GM12878 (cell line): ENCODE data around the gene GMNN. TPM values are rescaled to one million over a fixed set of nuclear protein-coding genes. Genes with fewer than 3 reads are reported as not detected.

ENCODE experiments used
- ATAC-seq: fragments of 200-7000 bp; cut with Tn5 transposase; 3 replicates; pipeline ENCODE4 v1.9.1; 2020; ENCODE audit warnings: mild to moderate bottlenecking, moderate library complexity
- BruUV-seq: library from RNA; stranded (reverse); fragments of 400-500 nt; replicated peaks from 2 replicates; lab custom pipeline; 2021; lab: Mats Ljungman, UMichigan
- CTCF ChIA-PET: fragments of 300-600 bp; sonication (Branson Sonifier 250); formaldehyde crosslinking; extraction: SDS; loops from one replicate; lab custom pipeline; 2021; ENCODE audit warnings: inconsistent platforms; lab: Yijun Ruan, JAX
- POLR2A ChIA-PET: fragments of 350-600 bp; formaldehyde crosslinking; extraction: SDS; loops from one replicate; lab custom pipeline; 2021; ENCODE audit warnings: inconsistent platforms; lab: Charles Lee
- RAD21 ChIA-PET: fragments of 300-600 bp; sonication (Branson Sonifier 250); formaldehyde crosslinking; loops from one replicate; lab custom pipeline; 2023; ENCODE audit warnings: antibody characterized with exemption; ENCODE audit not compliant: unreplicated experiment; lab: Charles Lee
- SMC1A ChIA-PET: fragments of 300-600 bp; sonication (Branson Sonifier 250); formaldehyde crosslinking; loops from one replicate; lab custom pipeline; 2023; ENCODE audit not compliant: unreplicated experiment, uncharacterized antibody; lab: Charles Lee
- DNase-seq: peaks from one replicate; pipeline ENCODE4 v3.0.0-alpha.2; 2011; ENCODE audit warnings: low read depth, low spot score
- FAIRE-seq: peaks from 3 replicates; lab custom pipeline; 2011; peaks lifted over from hg19 to GRCh38; lab: Jason Lieb, UNC
- H2AFZ ChIP-seq: 2 replicates; pipeline ENCODE4 v1.6.0; 2011; ENCODE audit warnings: low read depth, low read length, control low read depth; ENCODE audit not compliant: control insufficient read depth
- H3K27ac ChIP-seq: 2 replicates; pipeline ENCODE4 v1.5.1; 2011; ENCODE audit warnings: control low read depth; ENCODE audit not compliant: control insufficient read depth, insufficient read depth
- H3K27me3 ChIP-seq, 2 experiments: replicated peaks in 1 of 2; 2 replicates each; pipeline versions ENCODE4 v1.6.0 to v1.6.1; 2011; ENCODE audit warnings: low read length in 1 of 2; ENCODE audit not compliant: control insufficient read depth in 2 of 2, insufficient read depth in 2 of 2
- H3K36me3 ChIP-seq, 2 experiments: 2 replicates each; pipeline ENCODE4 v1.5.1; 2011; ENCODE audit warnings: low read length in 1 of 2; ENCODE audit not compliant: control insufficient read depth in 2 of 2, insufficient read depth in 2 of 2
- H3K4me1 ChIP-seq: 2 replicates; pipeline ENCODE4 v1.6.1; 2011; ENCODE audit warnings: mild to moderate bottlenecking, low read length, moderate library complexity, mixed read lengths; ENCODE audit not compliant: control insufficient read depth, insufficient read depth
- H3K4me2 ChIP-seq: 2 replicates; pipeline ENCODE4 v1.6.0; 2011; ENCODE audit warnings: control low read depth; ENCODE audit not compliant: control insufficient read depth, insufficient read depth
- H3K4me3 ChIP-seq: fragments of 200-600 bp; sonication (generic); 2 replicates; pipeline ENCODE4 v1.5.1; 2016
- H3K79me2 ChIP-seq: 2 replicates; pipeline ENCODE4 v1.6.0; 2011; ENCODE audit warnings: low read length; ENCODE audit not compliant: control insufficient read depth, insufficient read depth
- H3K9ac ChIP-seq: 2 replicates; pipeline ENCODE4 v1.8.0; 2011; ENCODE audit warnings: low read length, control low read depth, mixed read lengths; ENCODE audit not compliant: control insufficient read depth, insufficient read depth
- H3K9me3 ChIP-seq: replicated peaks from 3 replicates; pipeline ENCODE4 v1.5.1; 2011; ENCODE audit warnings: mild to moderate bottlenecking, low read length; ENCODE audit not compliant: control insufficient read depth, insufficient read depth
- H4K20me1 ChIP-seq: 2 replicates; pipeline ENCODE4 v1.6.0; 2011; ENCODE audit not compliant: control insufficient read depth, insufficient read depth
- KLF5 ChIP-seq: fragments of 450-650 bp; IDR thresholded peaks from 2 replicates; pipeline ENCODE4 v1.6.1; 2014; ENCODE audit warnings: mild to moderate bottlenecking; ENCODE audit not compliant: partially characterized antibody
- NFYA ChIP-seq: IDR thresholded peaks from 2 replicates; pipeline ENCODE4 v1.6.1; 2011; ENCODE audit warnings: low read depth, mild to moderate bottlenecking, low read length, improper control_type of control experiment, borderline replicate concordance
- POLR2AphosphoS5 ChIP-seq: IDR thresholded peaks from 2 replicates; pipeline ENCODE4 v1.6.1; 2011; ENCODE audit warnings: mild to moderate bottlenecking, low read length, inconsistent platforms
- RAD51 ChIP-seq: fragments of 450-650 bp; IDR thresholded peaks from 2 replicates; pipeline ENCODE4 v1.6.1; 2016; ENCODE audit warnings: moderate library complexity, mild to moderate bottlenecking, inconsistent platforms
- RELB ChIP-seq: fragments of 450-650 bp; IDR thresholded peaks from 2 replicates; pipeline ENCODE4 v1.6.1; 2017; ENCODE audit warnings: low read depth, mild to moderate bottlenecking, moderate library complexity
- ZNF622 ChIP-seq: fragments of 450-650 bp; IDR thresholded peaks from 2 replicates; pipeline ENCODE4 v1.6.1; 2017; ENCODE audit warnings: mild to moderate bottlenecking, inconsistent platforms
- ZSCAN29 ChIP-seq: fragments of 450-650 bp; IDR thresholded peaks from 2 replicates; pipeline ENCODE4 v1.6.1; 2017; ENCODE audit warnings: mild to moderate bottlenecking, moderate library complexity
- ZZZ3 ChIP-seq: IDR thresholded peaks from 2 replicates; pipeline ENCODE4 v1.6.1; 2011; ENCODE audit warnings: low read depth; ENCODE audit not compliant: control insufficient read depth, insufficient read length
- WGBS: methylation state at CpG from one replicate; pipeline ENCODE4 v1.1.6; 2016; ENCODE audit warnings: low lambda C conversion rate; ENCODE audit not compliant: insufficient replicate concordance, insufficient coverage; ENCODE audit errors: missing lambda C conversion rate; 5-methylcytosine and 5-hydroxymethylcytosine counted together
- in situ Hi-C: fragments of 300-500 bp; cut with MboI; formaldehyde crosslinking; loops from 9 replicates; pipeline ENCODE4 v1.14.3; 2018; ENCODE audit warnings: mixed read lengths
- intact Hi-C: fragments of 100-400 bp; cut with micrococcal nuclease; formaldehyde crosslinking; loops from one replicate; pipeline ENCODE4 v1.14.2; 2022; ENCODE audit not compliant: unreplicated experiment
- polyA plus RNA-seq, 11 experiments: library from polyadenylated mRNA; depleted of rRNA in 4 of 11; unstranded in 6 of 11; stranded (reverse) in 5 of 11; fragments of >200 nt; fragmentation: Nextera tagmentation in 4 of 11; fragmentation: Illumina TruSeq in 1 of 11; extraction: Ambion mirVana in 4 of 11; extraction: Trizol in 1 of 11; gene quantifications; 1 replicate in 1 of 11; 2 replicates in 10 of 11; pipeline versions ENCODE4 v1.2.1 to v1.2.3, GENCODE V29; 2011 to 2016; ENCODE audit warnings: inconsistent platforms in 2 of 11, missing spikeins in 2 of 11, low read depth in 1 of 11
- total RNA-seq, 4 experiments: library from RNA; depleted of rRNA in 3 of 4; stranded (reverse); fragments of >200 nt in 3 of 4; fragmentation: Illumina TruSeq in 1 of 4; extraction: Trizol in 1 of 4; gene quantifications; 2 replicates each; pipeline versions ENCODE4 v1.2.1 to v1.2.3, GENCODE V29; 2013 to 2021
- TF ChIP-seq, protein P1 (sequence below): IDR thresholded peaks from 2 replicates; pipeline ENCODE4 v1.6.1; 2012; ENCODE audit warnings: low read depth, low read length, improper control_type of control experiment
- TF ChIP-seq, protein P2 (sequence below): fragments of 450-650 bp; IDR thresholded peaks from 2 replicates; pipeline ENCODE4 v1.6.1; 2018; ENCODE audit warnings: borderline replicate concordance, mild to moderate bottlenecking; ENCODE audit not compliant: partially characterized antibody
- TF ChIP-seq, protein P3 (sequence below): fragments of 450-650 bp; IDR thresholded peaks from 2 replicates; pipeline ENCODE4 v1.6.1; 2016; ENCODE audit warnings: mild to moderate bottlenecking
- TF ChIP-seq, protein P4 (sequence below): fragments of 450-650 bp; IDR thresholded peaks from 2 replicates; pipeline ENCODE4 v1.6.1; 2017; ENCODE audit warnings: mild to moderate bottlenecking

The GMNN gene
- total and polyA plus RNA-seq, 10 of the 15 experiments (the other 5 are each of a cell fraction or from before 2014, with no cell fraction given) = 51.9 to 153 (median 105) TPM

DNA sequence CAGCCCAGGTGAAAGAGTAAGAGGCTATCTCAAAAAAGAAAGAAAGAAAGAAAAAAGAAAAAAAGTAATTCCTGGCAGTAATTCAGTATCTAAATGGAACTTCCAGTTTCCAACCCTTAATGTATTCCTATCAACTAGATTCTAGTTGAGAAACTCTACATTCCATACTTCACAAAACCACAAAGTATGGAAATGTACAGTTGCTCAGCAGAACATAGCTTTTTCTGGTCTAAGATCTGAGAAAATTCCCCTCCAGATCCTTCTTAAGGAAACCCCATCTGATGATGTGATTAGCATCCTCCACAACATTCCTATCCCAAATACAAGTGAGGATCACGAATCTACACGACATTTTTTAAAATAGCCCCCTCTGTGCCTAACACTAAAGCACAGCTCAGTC, 20.4 kb downstream of the GMNN start:
- DNase-seq (no peak), FAIRE-seq (no peak), ATAC-seq (no peak)
- Histone ChIP-seq H3K36me3 (no peaks in the 10 kb centered on the region), H2AFZ (no peak overlapping the region), H3K9me3 (no peaks in the 10 kb centered on the region), H3K4me2 (no peak overlapping the region), H3K79me2 (no peaks in the 10 kb centered on the region), H4K20me1 (no peaks in the 10 kb centered on the region), H3K4me1 (no peaks in the 10 kb centered on the region), H3K27ac (no peak overlapping the region), H3K9ac (no peak overlapping the region), H3K27me3 (no peaks in the 10 kb centered on the region), H3K4me3 (no peak overlapping the region)
- CTCF ChIA-PET = interaction anchor here (0.6 to 0.8 kb wide), 3 partner anchors 171 to 751 kb away, joined by 3 to 4 read pairs (median 4); no protein-coding TSS in a partner anchor
- TF ChIP-seq ZSCAN29 (no peak), RAD51 (no peak), NFYA (no peak), ZZZ3 (no peak), RELB (no peak), ZNF622 (no peak), KLF5 (no peak), POLR2AphosphoS5 (no peak)
- TF ChIP-seq, protein P1, sequence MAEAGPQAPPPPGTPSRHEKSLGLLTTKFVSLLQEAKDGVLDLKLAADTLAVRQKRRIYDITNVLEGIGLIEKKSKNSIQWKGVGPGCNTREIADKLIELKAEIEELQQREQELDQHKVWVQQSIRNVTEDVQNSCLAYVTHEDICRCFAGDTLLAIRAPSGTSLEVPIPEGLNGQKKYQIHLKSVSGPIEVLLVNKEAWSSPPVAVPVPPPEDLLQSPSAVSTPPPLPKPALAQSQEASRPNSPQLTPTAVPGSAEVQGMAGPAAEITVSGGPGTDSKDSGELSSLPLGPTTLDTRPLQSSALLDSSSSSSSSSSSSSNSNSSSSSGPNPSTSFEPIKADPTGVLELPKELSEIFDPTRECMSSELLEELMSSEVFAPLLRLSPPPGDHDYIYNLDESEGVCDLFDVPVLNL = no peak
- TF ChIP-seq, protein P2, sequence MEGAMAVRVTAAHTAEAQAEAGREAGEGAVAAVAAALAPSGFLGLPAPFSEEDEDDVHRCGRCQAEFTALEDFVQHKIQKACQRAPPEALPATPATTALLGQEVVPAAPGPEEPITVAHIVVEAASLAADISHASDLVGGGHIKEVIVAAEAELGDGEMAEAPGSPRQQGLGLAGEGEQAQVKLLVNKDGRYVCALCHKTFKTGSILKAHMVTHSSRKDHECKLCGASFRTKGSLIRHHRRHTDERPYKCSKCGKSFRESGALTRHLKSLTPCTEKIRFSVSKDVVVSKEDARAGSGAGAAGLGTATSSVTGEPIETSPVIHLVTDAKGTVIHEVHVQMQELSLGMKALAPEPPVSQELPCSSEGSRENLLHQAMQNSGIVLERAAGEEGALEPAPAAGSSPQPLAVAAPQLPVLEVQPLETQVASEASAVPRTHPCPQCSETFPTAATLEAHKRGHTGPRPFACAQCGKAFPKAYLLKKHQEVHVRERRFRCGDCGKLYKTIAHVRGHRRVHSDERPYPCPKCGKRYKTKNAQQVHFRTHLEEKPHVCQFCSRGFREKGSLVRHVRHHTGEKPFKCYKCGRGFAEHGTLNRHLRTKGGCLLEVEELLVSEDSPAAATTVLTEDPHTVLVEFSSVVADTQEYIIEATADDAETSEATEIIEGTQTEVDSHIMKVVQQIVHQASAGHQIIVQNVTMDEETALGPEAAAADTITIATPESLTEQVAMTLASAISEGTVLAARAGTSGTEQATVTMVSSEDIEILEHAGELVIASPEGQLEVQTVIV = no peak
- TF ChIP-seq, protein P3, sequence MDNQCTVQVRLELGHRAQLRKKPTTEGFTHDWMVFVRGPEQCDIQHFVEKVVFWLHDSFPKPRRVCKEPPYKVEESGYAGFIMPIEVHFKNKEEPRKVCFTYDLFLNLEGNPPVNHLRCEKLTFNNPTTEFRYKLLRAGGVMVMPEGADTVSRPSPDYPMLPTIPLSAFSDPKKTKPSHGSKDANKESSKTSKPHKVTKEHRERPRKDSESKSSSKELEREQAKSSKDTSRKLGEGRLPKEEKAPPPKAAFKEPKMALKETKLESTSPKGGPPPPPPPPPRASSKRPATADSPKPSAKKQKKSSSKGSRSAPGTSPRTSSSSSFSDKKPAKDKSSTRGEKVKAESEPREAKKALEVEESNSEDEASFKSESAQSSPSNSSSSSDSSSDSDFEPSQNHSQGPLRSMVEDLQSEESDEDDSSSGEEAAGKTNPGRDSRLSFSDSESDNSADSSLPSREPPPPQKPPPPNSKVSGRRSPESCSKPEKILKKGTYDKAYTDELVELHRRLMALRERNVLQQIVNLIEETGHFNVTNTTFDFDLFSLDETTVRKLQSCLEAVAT = no peak
- TF ChIP-seq, protein P4, sequence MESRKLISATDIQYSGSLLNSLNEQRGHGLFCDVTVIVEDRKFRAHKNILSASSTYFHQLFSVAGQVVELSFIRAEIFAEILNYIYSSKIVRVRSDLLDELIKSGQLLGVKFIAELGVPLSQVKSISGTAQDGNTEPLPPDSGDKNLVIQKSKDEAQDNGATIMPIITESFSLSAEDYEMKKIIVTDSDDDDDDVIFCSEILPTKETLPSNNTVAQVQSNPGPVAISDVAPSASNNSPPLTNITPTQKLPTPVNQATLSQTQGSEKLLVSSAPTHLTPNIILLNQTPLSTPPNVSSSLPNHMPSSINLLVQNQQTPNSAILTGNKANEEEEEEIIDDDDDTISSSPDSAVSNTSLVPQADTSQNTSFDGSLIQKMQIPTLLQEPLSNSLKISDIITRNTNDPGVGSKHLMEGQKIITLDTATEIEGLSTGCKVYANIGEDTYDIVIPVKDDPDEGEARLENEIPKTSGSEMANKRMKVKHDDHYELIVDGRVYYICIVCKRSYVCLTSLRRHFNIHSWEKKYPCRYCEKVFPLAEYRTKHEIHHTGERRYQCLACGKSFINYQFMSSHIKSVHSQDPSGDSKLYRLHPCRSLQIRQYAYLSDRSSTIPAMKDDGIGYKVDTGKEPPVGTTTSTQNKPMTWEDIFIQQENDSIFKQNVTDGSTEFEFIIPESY = no peak
- POLR2A ChIA-PET = interaction anchor here (0.6 to 1.2 kb wide), 2 partner anchors 11 to 26 kb away, joined by 3 to 4 read pairs; no protein-coding TSS in a partner anchor
- RAD21 ChIA-PET = interaction anchor here (1.0 to 1.8 kb wide), 3 partner anchors 10 to 275 kb away, joined by 3 to 6 read pairs (median 4); no protein-coding TSS in a partner anchor
- 69% methylated on average over 2 of the region's 2 CpGs for WGBS
- BruUV-seq = no TSS peak
- SMC1A ChIA-PET = interaction anchor here (0.6 to 5.1 kb wide), 5 partner anchors 10 to 229 kb away, joined by 3 to 25 read pairs (median 9); no protein-coding TSS in a partner anchor
- in situ Hi-C loops = no loop called here
- intact Hi-C loops = no loop called here
